Activated CD4-positive, alpha-beta T cell treated with anti-CD3 and anti-CD28 coated beads, Interleukin-2, amount 50 U/mL, for 4 hours (primary cell): ENCODE data around the gene SLC22A1.

Source experiments
- DNase-seq, 2 experiments: peaks; one replicate each; pipeline ENCODE4 v3.0.0-alpha.2; 2020

The SLC22A1 gene

GRCh38 chr6:160178271-160178670, 56.7 kb downstream of the SLC22A1 start:
- no peak for DNase-seq

DNA sequence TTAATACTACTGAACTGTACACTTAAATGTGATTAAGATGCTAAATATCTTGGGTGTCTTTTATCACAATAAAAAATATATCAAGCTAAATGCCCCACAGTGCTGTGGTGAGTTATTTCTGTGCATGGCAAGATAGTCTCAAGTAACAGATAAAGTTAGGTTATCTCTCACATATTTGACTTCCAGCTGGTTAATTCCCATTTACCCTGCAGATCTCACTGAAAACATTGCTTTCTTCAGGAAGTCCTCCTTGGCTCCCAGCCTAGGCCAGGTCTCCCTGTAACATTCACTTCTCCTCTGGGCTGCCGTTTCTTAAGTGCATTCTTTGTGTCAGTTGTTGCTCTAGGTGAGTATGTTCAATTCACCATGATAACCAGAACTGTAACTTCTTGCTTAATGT, 59.1 kb downstream of the SLC22A1 start:
- DNase-seq: no peak

DNA sequence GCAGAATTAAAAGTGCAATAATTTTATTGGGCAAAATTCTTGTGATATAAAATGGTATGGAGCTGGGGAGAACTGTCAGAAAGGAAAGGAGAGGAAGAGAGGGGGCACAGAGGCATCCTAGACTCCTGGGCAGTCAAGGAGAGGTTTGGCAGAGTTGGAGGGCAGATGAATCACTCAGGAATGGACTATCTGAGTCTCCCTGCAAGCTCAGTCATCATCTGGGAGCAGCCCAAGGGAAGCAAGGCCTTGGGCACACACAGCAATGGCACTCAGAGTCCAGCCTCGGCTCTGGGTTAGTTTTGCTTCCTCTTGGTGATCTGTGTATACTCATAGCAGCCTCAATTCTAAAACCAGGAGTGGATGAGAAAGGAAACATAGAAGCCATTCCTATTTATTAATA, 67.2 kb downstream of the SLC22A1 start:
- no peak for DNase-seq

GRCh38 chr6:160190081-160190480, 68.5 kb downstream of the SLC22A1 start:
- DNase-seq: no peak

GRCh38 chr6:160190973-160191372, 69.4 kb downstream of the SLC22A1 start:
- DNase-seq: no peak

- DNase-seq: no peak
Measured at GRCh38 chr6:160192840-160193239, 71.2 kb downstream of the SLC22A1 start.

GRCh38 chr6:160194808-160195207, 73.2 kb downstream of the SLC22A1 start:
- DNase-seq: no peak

GRCh38 chr6:160197662-160198061, 76.0 kb downstream of the SLC22A1 start:
- no peak for DNase-seq

DNA sequence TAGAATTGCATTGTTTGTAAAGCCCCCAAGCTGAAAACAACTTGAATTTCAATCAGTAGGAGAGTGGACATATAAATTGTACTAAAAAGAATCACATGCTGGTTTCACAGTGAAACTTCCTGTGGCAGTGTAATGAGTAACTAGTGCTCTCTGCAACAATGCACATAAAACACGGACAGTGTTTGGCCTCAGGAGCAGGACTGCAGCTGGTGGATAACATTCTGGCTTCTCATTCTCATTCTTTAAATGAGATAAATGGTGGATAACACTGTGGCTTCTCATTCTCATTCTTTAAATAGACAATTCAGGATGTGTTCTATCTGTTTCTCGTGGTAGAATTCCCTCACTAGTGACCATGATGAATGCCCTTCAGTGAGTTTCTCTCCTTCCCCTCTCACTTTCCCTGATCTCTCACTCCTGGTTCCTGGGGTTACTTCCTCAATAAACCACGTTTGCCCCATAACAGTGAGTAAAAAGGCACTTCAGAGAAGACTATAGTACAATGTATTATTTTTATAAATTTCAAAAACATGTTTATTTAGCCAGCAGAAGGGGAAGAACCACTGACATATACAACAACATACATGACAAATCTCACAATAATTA, 77.1 kb downstream of the SLC22A1 start:
- DNase-seq: no peak

DNA sequence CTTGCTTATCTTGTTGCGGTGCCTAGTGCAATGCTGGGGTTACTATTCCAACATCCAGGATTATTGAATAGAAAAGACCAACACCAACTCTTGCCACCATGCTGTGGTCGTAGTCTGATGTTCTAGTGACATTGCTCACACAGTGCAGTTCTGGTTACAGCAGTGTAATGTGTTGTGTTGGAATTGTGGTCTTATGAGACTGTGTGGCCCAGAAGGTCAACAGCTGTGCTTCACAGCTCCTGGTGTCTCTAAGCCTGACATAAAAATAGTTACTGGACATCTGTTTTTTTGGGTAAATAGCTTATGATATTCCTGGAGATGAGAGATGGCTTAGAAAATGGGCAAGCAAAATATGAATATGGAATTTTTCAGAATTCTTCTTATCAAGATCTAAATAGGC, 79.4 kb downstream of the SLC22A1 start:
- no peak for DNase-seq

DNA sequence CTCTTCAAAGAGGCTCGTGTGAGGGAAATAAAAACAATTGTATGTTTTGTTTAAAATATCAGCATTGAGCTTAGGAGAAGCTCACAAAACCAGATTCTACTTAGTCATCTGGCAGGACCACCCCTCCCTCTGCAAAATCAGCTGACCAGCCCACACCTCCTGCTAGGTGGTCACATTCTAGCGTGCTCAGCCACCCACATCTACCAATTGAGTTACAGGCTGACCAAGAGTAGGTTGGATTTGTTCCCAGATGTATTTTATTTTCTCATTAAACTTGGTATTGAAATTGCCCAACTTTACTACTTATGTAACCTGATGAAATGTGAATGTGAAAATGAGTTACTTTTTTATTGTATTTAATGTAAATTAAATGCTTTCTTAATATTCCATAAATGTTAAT, 80.8 kb downstream of the SLC22A1 start:
- DNase-seq: no peak

DNA sequence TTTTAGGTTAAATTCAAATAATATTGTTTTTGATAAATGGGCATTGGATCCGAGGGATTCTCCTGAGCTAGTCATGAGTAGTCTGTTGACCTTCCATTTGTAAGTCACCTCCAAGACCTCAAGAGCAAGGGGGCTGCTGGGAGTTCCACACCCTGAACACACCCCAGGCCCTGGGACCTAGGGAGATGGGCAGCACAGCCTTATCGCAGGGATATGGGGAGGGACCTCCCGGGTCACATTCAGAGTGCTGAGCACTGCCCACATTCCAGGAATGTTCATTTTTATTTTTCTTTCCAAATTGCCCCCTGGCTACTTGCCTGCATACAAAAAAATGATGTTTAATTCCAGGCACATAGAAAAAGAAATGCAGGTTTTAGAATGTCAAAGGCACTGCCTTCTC, 81.5 kb downstream of the SLC22A1 start:
- no peak for DNase-seq

DNA sequence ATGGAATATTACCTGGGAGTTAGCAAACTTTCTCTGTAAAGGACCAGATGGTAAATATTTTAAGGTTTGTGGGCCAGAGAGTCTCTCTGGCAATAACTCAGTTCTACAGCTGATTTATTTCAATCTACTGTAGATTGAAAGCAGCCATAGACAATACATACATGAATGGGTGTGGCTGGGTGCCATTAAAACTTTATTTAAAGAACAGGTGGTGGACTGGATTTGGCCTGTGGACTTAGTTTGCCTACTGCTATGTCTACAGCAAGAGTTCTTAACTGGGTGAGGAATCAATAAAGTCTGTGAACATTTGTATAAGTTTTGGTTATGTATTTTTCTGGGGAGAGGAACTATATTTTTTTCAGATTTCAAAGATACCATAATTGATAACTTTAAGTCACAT, 81.9 kb downstream of the SLC22A1 start:
- no peak for DNase-seq

DNA sequence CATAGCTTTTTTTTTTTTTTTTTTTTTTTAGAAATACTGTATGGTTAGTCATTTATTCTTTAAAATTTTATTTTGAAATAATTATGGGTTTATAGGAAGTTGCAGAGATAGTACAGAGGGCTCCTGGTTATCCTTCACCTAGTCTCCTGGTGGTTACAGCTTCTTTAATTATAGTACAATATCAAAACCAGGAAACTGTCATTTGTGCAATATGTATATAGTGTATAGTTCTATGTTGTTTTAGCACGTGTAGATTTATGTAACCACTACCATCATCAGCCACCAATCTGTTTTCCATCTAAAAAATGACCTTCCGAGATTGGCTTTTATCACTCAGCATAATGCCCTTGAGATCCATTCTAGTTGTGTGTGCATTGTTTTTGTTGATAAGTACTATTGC, 82.3 kb downstream of the SLC22A1 start:
- DNase-seq: no peak

DNA sequence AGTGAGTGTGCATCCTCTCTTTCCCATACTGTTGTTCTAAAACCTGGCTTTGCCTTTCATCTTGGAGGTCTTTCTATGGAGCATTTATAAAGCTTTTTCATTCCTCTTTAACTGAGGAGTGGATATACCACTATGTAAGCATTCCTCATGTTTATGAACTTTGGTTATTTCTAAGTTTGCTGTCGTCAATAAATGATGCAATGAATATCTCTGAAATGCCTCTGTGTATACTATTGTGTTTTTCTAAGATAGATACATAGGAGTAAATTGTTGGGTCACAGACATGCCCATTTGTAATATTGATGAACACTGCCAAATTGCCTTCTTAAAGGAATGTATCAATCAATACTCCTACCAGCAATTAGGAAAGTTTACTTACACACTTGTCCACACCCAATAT, 83.1 kb downstream of the SLC22A1 start:
- DNase-seq: no peak

DNA sequence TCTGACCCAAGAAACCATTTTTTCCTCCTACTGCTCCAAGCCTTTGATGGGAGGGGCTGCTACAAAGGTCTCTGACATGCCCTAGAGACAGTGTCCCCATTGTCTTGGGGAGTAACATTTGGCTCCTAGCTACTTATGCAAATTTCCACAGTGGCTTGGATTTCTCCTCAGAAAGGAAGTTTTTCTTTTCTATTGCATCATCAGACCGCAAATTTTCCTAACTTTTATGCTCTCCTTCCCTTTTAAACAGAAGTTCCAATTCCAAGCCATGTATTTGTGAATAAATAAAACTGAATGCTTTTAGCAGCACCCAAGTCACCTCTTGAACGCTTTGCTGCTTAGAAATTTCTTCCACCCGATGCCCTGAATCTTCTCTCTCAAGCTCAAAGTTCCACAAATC, 86.0 kb downstream of the SLC22A1 start:
- DNase-seq: no peak
